HL-60 (cell line): Measurements from ENCODE around the gene RCL1.

Experiments used
- DNase-seq, 2 experiments: peaks; one replicate each; pipeline ENCODE4 v3.0.0-alpha.2; 2010 to 2020; ENCODE audit warnings: low read depth in 1 of 2, low spot score in 1 of 2
- H3K27ac ChIP-seq: fragments of 250-450 bp; sonication (Bioruptor Pico); replicated peaks from 2 replicates; pipeline ENCODE4 v1.5.1; 2020; ENCODE audit warnings: mild to moderate bottlenecking, moderate library complexity
- H3K27me3 ChIP-seq: fragments of 250-450 bp; sonication (Bioruptor Pico); 2 replicates; pipeline ENCODE4 v1.5.1; 2021; ENCODE audit warnings: mild to moderate bottlenecking, moderate library complexity; ENCODE audit not compliant: insufficient read depth, poor library complexity, severe bottlenecking
- H3K4me3 ChIP-seq: replicated peaks from 2 replicates; pipeline ENCODE4 v1.5.1; 2011; ENCODE audit warnings: mild to moderate bottlenecking, control low read depth, low read length; ENCODE audit not compliant: insufficient read depth
- GABPA ChIP-seq: IDR thresholded peaks from 2 replicates; pipeline ENCODE4 v1.6.1; 2012; ENCODE audit warnings: low read depth
- POLR2AphosphoS5 ChIP-seq: IDR thresholded peaks from 2 replicates; pipeline ENCODE4 v1.6.1; 2012; ENCODE audit warnings: low read depth
- SPI1 ChIP-seq: IDR thresholded peaks from 2 replicates; pipeline ENCODE4 v1.6.1; 2012; ENCODE audit warnings: low read depth, mild to moderate bottlenecking, borderline replicate concordance
- TF ChIP-seq, protein P1 (sequence below): IDR thresholded peaks from 2 replicates; pipeline ENCODE4 v1.6.1; 2012; ENCODE audit warnings: low read depth; ENCODE audit not compliant: insufficient replicate concordance
- TF ChIP-seq, protein P2 (sequence below): IDR thresholded peaks from one replicate; pipeline ENCODE4 v1.5.1; 2011; ENCODE audit warnings: low read length, control low read depth, inconsistent platforms; ENCODE audit not compliant: insufficient read depth

The RCL1 gene

DNA sequence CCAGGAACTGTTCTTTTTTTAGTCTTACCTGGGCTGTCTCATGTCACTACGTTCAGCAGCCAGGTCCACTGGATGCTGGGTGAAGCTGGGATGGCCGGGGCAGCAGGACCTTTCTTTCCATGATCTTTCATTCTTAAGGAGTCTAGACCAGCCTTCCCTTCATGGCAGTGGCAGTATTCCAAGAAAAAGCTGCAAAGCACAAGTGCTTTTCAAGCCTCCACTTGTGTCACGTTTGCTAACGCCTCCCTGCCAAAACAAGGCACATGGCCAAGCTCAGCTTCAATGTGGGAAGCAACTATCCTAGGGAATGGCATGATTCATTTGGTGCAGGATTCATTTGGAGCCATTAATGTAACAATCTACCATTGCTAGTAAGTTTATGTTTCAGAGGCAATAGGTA, 94.8 kb downstream of the RCL1 start:
- TF ChIP-seq SPI1 (no peak), GABPA (no peak), POLR2AphosphoS5 (no peak)
- TF ChIP-seq, protein P1, sequence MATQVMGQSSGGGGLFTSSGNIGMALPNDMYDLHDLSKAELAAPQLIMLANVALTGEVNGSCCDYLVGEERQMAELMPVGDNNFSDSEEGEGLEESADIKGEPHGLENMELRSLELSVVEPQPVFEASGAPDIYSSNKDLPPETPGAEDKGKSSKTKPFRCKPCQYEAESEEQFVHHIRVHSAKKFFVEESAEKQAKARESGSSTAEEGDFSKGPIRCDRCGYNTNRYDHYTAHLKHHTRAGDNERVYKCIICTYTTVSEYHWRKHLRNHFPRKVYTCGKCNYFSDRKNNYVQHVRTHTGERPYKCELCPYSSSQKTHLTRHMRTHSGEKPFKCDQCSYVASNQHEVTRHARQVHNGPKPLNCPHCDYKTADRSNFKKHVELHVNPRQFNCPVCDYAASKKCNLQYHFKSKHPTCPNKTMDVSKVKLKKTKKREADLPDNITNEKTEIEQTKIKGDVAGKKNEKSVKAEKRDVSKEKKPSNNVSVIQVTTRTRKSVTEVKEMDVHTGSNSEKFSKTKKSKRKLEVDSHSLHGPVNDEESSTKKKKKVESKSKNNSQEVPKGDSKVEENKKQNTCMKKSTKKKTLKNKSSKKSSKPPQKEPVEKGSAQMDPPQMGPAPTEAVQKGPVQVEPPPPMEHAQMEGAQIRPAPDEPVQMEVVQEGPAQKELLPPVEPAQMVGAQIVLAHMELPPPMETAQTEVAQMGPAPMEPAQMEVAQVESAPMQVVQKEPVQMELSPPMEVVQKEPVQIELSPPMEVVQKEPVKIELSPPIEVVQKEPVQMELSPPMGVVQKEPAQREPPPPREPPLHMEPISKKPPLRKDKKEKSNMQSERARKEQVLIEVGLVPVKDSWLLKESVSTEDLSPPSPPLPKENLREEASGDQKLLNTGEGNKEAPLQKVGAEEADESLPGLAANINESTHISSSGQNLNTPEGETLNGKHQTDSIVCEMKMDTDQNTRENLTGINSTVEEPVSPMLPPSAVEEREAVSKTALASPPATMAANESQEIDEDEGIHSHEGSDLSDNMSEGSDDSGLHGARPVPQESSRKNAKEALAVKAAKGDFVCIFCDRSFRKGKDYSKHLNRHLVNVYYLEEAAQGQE: no peak
- TF ChIP-seq, protein P2, sequence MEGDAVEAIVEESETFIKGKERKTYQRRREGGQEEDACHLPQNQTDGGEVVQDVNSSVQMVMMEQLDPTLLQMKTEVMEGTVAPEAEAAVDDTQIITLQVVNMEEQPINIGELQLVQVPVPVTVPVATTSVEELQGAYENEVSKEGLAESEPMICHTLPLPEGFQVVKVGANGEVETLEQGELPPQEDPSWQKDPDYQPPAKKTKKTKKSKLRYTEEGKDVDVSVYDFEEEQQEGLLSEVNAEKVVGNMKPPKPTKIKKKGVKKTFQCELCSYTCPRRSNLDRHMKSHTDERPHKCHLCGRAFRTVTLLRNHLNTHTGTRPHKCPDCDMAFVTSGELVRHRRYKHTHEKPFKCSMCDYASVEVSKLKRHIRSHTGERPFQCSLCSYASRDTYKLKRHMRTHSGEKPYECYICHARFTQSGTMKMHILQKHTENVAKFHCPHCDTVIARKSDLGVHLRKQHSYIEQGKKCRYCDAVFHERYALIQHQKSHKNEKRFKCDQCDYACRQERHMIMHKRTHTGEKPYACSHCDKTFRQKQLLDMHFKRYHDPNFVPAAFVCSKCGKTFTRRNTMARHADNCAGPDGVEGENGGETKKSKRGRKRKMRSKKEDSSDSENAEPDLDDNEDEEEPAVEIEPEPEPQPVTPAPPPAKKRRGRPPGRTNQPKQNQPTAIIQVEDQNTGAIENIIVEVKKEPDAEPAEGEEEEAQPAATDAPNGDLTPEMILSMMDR: no peak
- Histone ChIP-seq H3K27me3 (no peaks in the 10 kb centered on the region), H3K27ac (no peak overlapping the region), H3K4me3 (no peak overlapping the region)
- no peak for DNase-seq

DNA sequence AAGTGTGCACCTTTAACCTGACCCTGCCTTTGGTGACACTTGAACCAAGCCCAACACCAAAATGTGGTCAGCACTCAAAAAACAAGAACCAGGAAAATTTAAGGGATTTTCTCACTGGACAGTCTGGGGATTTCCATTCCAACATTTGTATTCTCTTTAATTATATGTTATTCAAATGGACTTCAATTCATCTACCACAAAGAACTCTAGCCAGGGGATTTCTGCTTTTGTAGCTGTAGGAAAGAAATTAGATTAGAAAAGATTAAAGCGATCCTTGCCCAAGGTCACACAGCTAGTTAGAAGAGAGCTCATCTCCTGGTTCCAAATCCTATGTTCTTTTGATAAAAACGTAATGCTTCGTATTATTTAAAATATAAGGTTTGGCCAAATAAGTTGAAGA, 97.5 kb downstream of the RCL1 start:
- DNase-seq: no peak
- TF ChIP-seq POLR2AphosphoS5: no peak
- TF ChIP-seq SPI1: no peak
- TF ChIP-seq, protein P2: no peak
- TF ChIP-seq GABPA: no peak
- TF ChIP-seq, protein P1: no peak

DNA sequence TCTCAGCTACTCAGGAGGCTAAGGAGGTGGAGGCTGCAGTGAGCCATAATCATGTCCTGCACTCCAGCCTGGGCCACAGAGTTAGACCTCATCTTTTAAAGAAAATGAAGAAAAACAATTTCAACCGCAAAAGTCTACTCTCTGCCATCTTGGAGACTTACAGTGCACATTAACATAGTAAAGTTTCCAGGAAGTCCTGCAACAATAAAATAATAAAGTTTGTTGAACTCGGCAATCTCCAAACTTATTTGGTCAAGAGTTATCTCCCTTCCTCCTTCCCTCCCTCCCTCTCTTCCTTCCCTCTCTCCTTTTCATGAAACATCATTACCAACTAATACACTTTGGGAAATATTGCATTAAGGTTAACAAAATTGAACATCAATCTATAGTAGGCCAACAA, 98.2 kb downstream of the RCL1 start:
- H3K27ac ChIP-seq: no peak overlapping the region
- no peak for TF ChIP-seq POLR2AphosphoS5
- no peak for TF ChIP-seq GABPA
- TF ChIP-seq, protein P2: no peak
- TF ChIP-seq, protein P1: no peak
- TF ChIP-seq SPI1: no peak
- no peaks in the 10 kb centered on the region for H3K27me3 ChIP-seq
- no peak overlapping the region for H3K4me3 ChIP-seq
- DNase-seq: no peak

More for the DNA sequence above, 97.5 kb downstream of the RCL1 start:
- H3K27me3 ChIP-seq: no peaks in the 10 kb centered on the region
- H3K27ac ChIP-seq: no peak overlapping the region
- no peak overlapping the region for H3K4me3 ChIP-seq
